Measurements from ENCODE around the gene MAPKAPK2.

MAPKAPK2 gene

DNA sequence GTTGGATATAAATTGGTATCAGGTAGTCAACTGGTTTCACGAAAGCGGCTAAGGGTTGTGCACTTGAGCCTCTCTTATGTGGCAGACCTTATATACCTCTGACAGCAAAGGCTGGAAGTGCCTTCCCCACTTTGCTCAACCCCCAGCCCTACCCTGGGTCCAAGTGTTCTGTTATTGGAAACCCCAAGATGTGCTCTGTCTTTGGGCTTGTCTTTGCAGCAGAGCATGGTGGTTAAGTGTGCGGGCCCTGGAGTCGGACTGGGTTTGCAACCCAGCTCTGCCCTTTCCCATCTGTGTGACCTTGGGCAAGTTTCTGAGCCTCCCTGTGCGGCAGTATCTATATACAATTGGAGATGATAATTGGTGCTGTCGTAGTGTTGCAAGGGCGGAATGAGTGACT is 98.8 kb downstream of the MAPKAPK2 start:
- intact Hi-C loops (cut with DNase I) = no loop called here
- DNase-seq = no peak
